Prostate gland (tissue), 2 donors: ENCODE results near the gene TLL1.

Experiments used
- POLR2A ChIP-seq: fragments of 450-650 bp; IDR thresholded peaks from one replicate; pipeline ENCODE4 v1.6.1; 2016; ENCODE audit warnings: antibody characterized with exemption, mild to moderate bottlenecking
- TF ChIP-seq, protein P1 (sequence below), 4 experiments: fragments of 200-600 bp in 2 of 4; fragments of 450-650 bp in 2 of 4; sonication (generic) in 2 of 4; IDR thresholded peaks; 1 replicate in 3 of 4; 2 replicates in 1 of 4; pipeline ENCODE4 v1.5.1; 2016 to 2019; ENCODE audit warnings: antibody characterized with exemption in 4 of 4, mild to moderate bottlenecking in 2 of 4, moderate library complexity in 2 of 4

DNA sequence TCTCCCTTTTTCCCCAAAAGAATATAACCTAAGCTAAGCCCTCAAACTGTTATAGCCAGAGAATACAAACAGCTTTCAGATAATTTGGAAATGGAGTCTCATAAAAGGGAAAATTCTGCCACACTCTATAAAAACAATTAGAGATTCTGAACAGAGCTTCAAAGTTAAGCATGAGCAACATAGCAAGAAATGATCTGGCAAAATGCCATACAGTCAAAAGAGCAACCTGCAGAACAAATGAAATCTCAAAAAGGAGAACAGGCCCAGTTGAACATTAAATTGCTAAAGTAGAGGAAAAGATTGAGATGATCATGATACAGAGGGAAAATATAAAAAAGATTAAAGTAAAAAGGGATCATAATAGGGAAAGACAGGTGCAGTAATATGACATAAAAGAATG lies 250.5 kb downstream of the TLL1 start:
- TF ChIP-seq, protein P1, sequence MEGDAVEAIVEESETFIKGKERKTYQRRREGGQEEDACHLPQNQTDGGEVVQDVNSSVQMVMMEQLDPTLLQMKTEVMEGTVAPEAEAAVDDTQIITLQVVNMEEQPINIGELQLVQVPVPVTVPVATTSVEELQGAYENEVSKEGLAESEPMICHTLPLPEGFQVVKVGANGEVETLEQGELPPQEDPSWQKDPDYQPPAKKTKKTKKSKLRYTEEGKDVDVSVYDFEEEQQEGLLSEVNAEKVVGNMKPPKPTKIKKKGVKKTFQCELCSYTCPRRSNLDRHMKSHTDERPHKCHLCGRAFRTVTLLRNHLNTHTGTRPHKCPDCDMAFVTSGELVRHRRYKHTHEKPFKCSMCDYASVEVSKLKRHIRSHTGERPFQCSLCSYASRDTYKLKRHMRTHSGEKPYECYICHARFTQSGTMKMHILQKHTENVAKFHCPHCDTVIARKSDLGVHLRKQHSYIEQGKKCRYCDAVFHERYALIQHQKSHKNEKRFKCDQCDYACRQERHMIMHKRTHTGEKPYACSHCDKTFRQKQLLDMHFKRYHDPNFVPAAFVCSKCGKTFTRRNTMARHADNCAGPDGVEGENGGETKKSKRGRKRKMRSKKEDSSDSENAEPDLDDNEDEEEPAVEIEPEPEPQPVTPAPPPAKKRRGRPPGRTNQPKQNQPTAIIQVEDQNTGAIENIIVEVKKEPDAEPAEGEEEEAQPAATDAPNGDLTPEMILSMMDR (IDR thresholded peaks at IDR 0.05): no peak
- TF ChIP-seq POLR2A: no peak
